Panc1 (cell line): ENCODE measurements around the gene UPK1A. TPM values are rescaled to one million over a fixed set of nuclear protein-coding genes. Genes with fewer than 3 reads are reported as not detected.

Experiments
- ATAC-seq: fragments of 200-7000 bp; cut with Tn5 transposase; 2 replicates; pipeline ENCODE4 v1.9.1; 2020; ENCODE audit warnings: mild to moderate bottlenecking, moderate library complexity
- BruUV-seq: library from RNA; stranded (reverse); fragments of 400-500 nt; replicated peaks from 2 replicates; lab custom pipeline; 2021; lab: Mats Ljungman, UMichigan
- CTCF ChIA-PET: fragments of 300-600 bp; sonication (Branson Sonifier 250); formaldehyde crosslinking; loops from one replicate; lab custom pipeline; 2022; ENCODE audit warnings: antibody characterized with exemption; lab: Charles Lee
- POLR2A ChIA-PET: fragments of 300-600 bp; sonication (Branson Sonifier 250); formaldehyde crosslinking; loops from one replicate; lab custom pipeline; 2022; ENCODE audit warnings: antibody characterized with exemption; lab: Charles Lee
- DNase-seq: peaks from one replicate; pipeline ENCODE4 v3.0.0-alpha.2; 2010; ENCODE audit warnings: low read depth, low spot score
- H3K27ac ChIP-seq: 2 replicates; pipeline ENCODE4 v1.5.1; 2011; ENCODE audit warnings: mild to moderate bottlenecking, low read length, inconsistent platforms
- H3K27me3 ChIP-seq: fragments of 200-500 bp; sonication (Bioruptor generic); 2 replicates; pipeline ENCODE4 v1.6.0; 2014; ENCODE audit warnings: low read length, inconsistent platforms; ENCODE audit not compliant: control insufficient read depth, insufficient read depth
- H3K36me3 ChIP-seq: fragments of 200-500 bp; sonication (Bioruptor generic); 2 replicates; pipeline ENCODE4 v1.5.1; 2014; ENCODE audit warnings: inconsistent platforms, mild to moderate bottlenecking, low read length, moderate library complexity; ENCODE audit not compliant: control insufficient read depth, insufficient read depth
- H3K4me1 ChIP-seq: 2 replicates; pipeline ENCODE4 v1.5.1; 2011; ENCODE audit warnings: inconsistent platforms, mild to moderate bottlenecking, low read length, moderate library complexity; ENCODE audit not compliant: control insufficient read depth, insufficient read depth
- H3K4me3 ChIP-seq, 2 experiments: 2 replicates each; pipeline ENCODE4 v1.5.1; 2011 to 2012; ENCODE audit warnings: low read depth in 2 of 2, low read length in 2 of 2, mild to moderate bottlenecking in 2 of 2, inconsistent platforms in 1 of 2, moderate library complexity in 1 of 2
- H3K9me3 ChIP-seq: fragments of 200-500 bp; sonication (Bioruptor generic); 2 replicates; pipeline ENCODE4 v1.5.1; 2014; ENCODE audit warnings: low read depth, mild to moderate bottlenecking, inconsistent platforms, low read length, moderate library complexity; ENCODE audit not compliant: control insufficient read depth, insufficient read depth
- POLR2AphosphoS5 ChIP-seq: IDR thresholded peaks from 2 replicates; pipeline ENCODE4 v1.6.1; 2012; ENCODE audit warnings: mild to moderate bottlenecking, low read depth, low read length, moderate library complexity
- SIN3A ChIP-seq: IDR thresholded peaks from 2 replicates; pipeline ENCODE4 v1.6.1; 2012; ENCODE audit warnings: low read depth, mild to moderate bottlenecking, low read length, moderate library complexity, borderline replicate concordance; ENCODE audit not compliant: insufficient read depth
- TCF7L2 ChIP-seq: IDR thresholded peaks from 2 replicates; pipeline ENCODE4 v1.6.1; 2011; ENCODE audit warnings: mild to moderate bottlenecking, low read depth, low read length, inconsistent platforms
- in situ Hi-C: cut with HindIII; loops from 2 replicates; pipeline ENCODE4 v1.10.0; 2016; ENCODE audit warnings: low sequenced_read_pairs, low pct_unique_long_range_greater_than_20kb
- intact Hi-C: fragments of 100-400 bp; cut with micrococcal nuclease; formaldehyde crosslinking; loops from one replicate; pipeline ENCODE4 v1.10.0; 2022; ENCODE audit not compliant: unreplicated experiment
- total RNA-seq: library from RNA; stranded (reverse); gene quantifications from one replicate; pipeline ENCODE4 v1.2.1, GENCODE V29; 2021; ENCODE audit not compliant: unreplicated experiment
- TF ChIP-seq, protein P1 (sequence below): fragments of 450-650 bp; IDR thresholded peaks from 2 replicates; pipeline ENCODE4 v1.5.1; 2017; ENCODE audit warnings: mild to moderate bottlenecking
- TF ChIP-seq, protein P2 (sequence below), 2 experiments: IDR thresholded peaks; 2 replicates each; pipeline ENCODE4 v1.6.1; 2011 to 2012; ENCODE audit warnings: low read depth in 2 of 2, control low read depth in 1 of 2, low read length in 1 of 2, mild to moderate bottlenecking in 1 of 2, moderate library complexity in 1 of 2; ENCODE audit not compliant: insufficient read depth in 1 of 2

UPK1A gene
- total RNA-seq, 1 experiment from 2014 or later, result 0.67 TPM

- H3K27me3 ChIP-seq, result peaks cover 3% of the 10 kb centered on the region; the same call in 1 of the 2 replicates
- intact Hi-C loops, result no loop called here
- CTCF ChIA-PET, result no interaction called here
Observed at GRCh38 chr19:35671818-35672217, 5.5 kb downstream of the UPK1A start.

GRCh38 chr19:35673121-35673804 lies 6.9 kb downstream of the UPK1A start:
- no peaks in the 10 kb centered on the region for H3K36me3 ChIP-seq
- intact Hi-C loops (no loop called here), in situ Hi-C loops (no loop called here)
- peaks cover 3% of the 10 kb centered on the region; the same call in 1 of the 2 replicates for H3K27me3 ChIP-seq
- TF ChIP-seq POLR2AphosphoS5 (no peak), TCF7L2 (no peak), SIN3A (no peak)
- TF ChIP-seq, protein P1, sequence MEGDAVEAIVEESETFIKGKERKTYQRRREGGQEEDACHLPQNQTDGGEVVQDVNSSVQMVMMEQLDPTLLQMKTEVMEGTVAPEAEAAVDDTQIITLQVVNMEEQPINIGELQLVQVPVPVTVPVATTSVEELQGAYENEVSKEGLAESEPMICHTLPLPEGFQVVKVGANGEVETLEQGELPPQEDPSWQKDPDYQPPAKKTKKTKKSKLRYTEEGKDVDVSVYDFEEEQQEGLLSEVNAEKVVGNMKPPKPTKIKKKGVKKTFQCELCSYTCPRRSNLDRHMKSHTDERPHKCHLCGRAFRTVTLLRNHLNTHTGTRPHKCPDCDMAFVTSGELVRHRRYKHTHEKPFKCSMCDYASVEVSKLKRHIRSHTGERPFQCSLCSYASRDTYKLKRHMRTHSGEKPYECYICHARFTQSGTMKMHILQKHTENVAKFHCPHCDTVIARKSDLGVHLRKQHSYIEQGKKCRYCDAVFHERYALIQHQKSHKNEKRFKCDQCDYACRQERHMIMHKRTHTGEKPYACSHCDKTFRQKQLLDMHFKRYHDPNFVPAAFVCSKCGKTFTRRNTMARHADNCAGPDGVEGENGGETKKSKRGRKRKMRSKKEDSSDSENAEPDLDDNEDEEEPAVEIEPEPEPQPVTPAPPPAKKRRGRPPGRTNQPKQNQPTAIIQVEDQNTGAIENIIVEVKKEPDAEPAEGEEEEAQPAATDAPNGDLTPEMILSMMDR, result no peak
- TF ChIP-seq, protein P2, sequence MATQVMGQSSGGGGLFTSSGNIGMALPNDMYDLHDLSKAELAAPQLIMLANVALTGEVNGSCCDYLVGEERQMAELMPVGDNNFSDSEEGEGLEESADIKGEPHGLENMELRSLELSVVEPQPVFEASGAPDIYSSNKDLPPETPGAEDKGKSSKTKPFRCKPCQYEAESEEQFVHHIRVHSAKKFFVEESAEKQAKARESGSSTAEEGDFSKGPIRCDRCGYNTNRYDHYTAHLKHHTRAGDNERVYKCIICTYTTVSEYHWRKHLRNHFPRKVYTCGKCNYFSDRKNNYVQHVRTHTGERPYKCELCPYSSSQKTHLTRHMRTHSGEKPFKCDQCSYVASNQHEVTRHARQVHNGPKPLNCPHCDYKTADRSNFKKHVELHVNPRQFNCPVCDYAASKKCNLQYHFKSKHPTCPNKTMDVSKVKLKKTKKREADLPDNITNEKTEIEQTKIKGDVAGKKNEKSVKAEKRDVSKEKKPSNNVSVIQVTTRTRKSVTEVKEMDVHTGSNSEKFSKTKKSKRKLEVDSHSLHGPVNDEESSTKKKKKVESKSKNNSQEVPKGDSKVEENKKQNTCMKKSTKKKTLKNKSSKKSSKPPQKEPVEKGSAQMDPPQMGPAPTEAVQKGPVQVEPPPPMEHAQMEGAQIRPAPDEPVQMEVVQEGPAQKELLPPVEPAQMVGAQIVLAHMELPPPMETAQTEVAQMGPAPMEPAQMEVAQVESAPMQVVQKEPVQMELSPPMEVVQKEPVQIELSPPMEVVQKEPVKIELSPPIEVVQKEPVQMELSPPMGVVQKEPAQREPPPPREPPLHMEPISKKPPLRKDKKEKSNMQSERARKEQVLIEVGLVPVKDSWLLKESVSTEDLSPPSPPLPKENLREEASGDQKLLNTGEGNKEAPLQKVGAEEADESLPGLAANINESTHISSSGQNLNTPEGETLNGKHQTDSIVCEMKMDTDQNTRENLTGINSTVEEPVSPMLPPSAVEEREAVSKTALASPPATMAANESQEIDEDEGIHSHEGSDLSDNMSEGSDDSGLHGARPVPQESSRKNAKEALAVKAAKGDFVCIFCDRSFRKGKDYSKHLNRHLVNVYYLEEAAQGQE (IDR thresholded peaks at IDR 0.05; ENCODE audit: insufficient read depth in 1 of 2, low read depth in 2 of 2, low read length in 1 of 2), result no peak
- peak overlapping the region; percentile 31; the same call in 1 of the 2 replicates for H3K27ac ChIP-seq
- ChIA-PET POLR2A (interaction anchor here (0.7 to 0.9 kb wide), 2 partner anchors 29 to 30 kb away, joined by 3 to 6 read pairs; no protein-coding TSS in a partner anchor), CTCF (interaction anchor here (0.7 to 1.1 kb wide), 2 partner anchors 16 to 19 kb away, joined by 4 to 6 read pairs; no protein-coding TSS in a partner anchor)
- no TSS peak for BruUV-seq
- H3K4me1 ChIP-seq, result no peaks in the 10 kb centered on the region
- H3K9me3 ChIP-seq, result no peaks in the 10 kb centered on the region
- peak overlapping the region; percentile 53 to 57 for H3K4me3 ChIP-seq
- DNase-seq (peak; percentile 20), ATAC-seq (peak; percentile 98)

More at GRCh38 chr19:35671818-35672217, 5.5 kb downstream of the UPK1A start:
- BruUV-seq, result no TSS peak
- ATAC-seq, result no peak
- DNase-seq, result no peak
- Histone ChIP-seq H3K36me3 (no peaks in the 10 kb centered on the region), H3K27ac (no peak overlapping the region), H3K4me1 (no peaks in the 10 kb centered on the region), H3K9me3 (no peaks in the 10 kb centered on the region), H3K4me3 (no peak overlapping the region)
- in situ Hi-C loops, result no loop called here
- TF ChIP-seq SIN3A, result no peak
- TF ChIP-seq, protein P2 (IDR thresholded peaks at IDR 0.05; ENCODE audit: insufficient read depth in 1 of 2, low read depth in 2 of 2, low read length in 1 of 2), result no peak
- no peak for TF ChIP-seq POLR2AphosphoS5
- TF ChIP-seq TCF7L2, result no peak
- TF ChIP-seq, protein P1, result no peak
- POLR2A ChIA-PET, result interaction anchor here (0.6 kb wide), 1 partner anchor 255 kb away, joined by 10 read pairs; no protein-coding TSS in a partner anchor
